ENCODE results near the gene CTR9.
"Not testable (repeated sequence)": the region's sequence is repeated elsewhere in the genome, so short reads cannot be mapped to it uniquely, and the experiment has no call there.

The CTR9 gene

GRCh38 chr11:10822491-10822890 is 71.4 kb downstream of the CTR9 start:
- not testable (repeated sequence) for DNase-seq (ENCODE audit: low read depth)

GRCh38 chr11:10823152-10823579 is 72.1 kb downstream of the CTR9 start:
- no peak for DNase-seq (ENCODE audit: low read depth)

- no peak for DNase-seq (ENCODE audit: low read depth)
Measured at GRCh38 chr11:10824888-10825287, 73.8 kb downstream of the CTR9 start.

GRCh38 chr11:10828402-10828801 is 77.4 kb downstream of the CTR9 start:
- DNase-seq (ENCODE audit: low read depth), result no peak

GRCh38 chr11:10829139-10829538 is 78.1 kb downstream of the CTR9 start:
- DNase-seq (ENCODE audit: low read depth), result no peak
